GM23338 (cell line): Measurements from ENCODE around the gene ZP3. TPM values are rescaled to one million over a fixed set of nuclear protein-coding genes. Genes with fewer than 3 reads are reported as not detected.

ENCODE experiments used
- ATAC-seq: fragments of 200-7000 bp; cut with Tn5 transposase; 3 replicates; pipeline ENCODE4 v1.9.1; 2020
- DNase-seq: peaks from one replicate; pipeline ENCODE4 v3.0.0-alpha.2; 2015; ENCODE audit warnings: low spot score
- H2AFZ ChIP-seq: fragments of 200-600 bp; sonication (generic); 2 replicates; pipeline ENCODE4 v1.8.0; 2016; ENCODE audit warnings: antibody characterized with exemption, mild to moderate bottlenecking, moderate library complexity
- H3F3A ChIP-seq: fragments of 200-600 bp; sonication (generic); replicated peaks from 2 replicates; pipeline ENCODE4 v1.8.0; 2017; ENCODE audit warnings: antibody characterized with exemption, mixed run types, low read depth
- H3K27ac ChIP-seq: fragments of 200-600 bp; sonication (generic); 2 replicates; pipeline ENCODE4 v1.6.1; 2016; ENCODE audit warnings: low read depth
- H3K27me3 ChIP-seq: fragments of 200-600 bp; sonication (generic); 2 replicates; pipeline ENCODE4 v1.8.0; 2016; ENCODE audit warnings: mild to moderate bottlenecking, mixed run types, moderate library complexity; ENCODE audit not compliant: insufficient read depth
- H3K36me3 ChIP-seq: fragments of 200-600 bp; sonication (generic); 2 replicates; pipeline ENCODE4 v1.8.0; 2016; ENCODE audit warnings: mild to moderate bottlenecking; ENCODE audit not compliant: insufficient read depth
- H3K4me1 ChIP-seq: fragments of 200-600 bp; sonication (generic); 2 replicates; pipeline ENCODE4 v1.8.0; 2016; ENCODE audit warnings: mild to moderate bottlenecking, moderate library complexity; ENCODE audit not compliant: insufficient read depth
- H3K4me2 ChIP-seq: fragments of 200-600 bp; sonication (generic); 2 replicates; pipeline ENCODE4 v1.7.1; 2017; ENCODE audit warnings: mixed run types
- H3K4me3 ChIP-seq: fragments of 200-600 bp; sonication (generic); 2 replicates; pipeline ENCODE4 v1.6.1; 2016; ENCODE audit warnings: mixed run types
- H3K79me2 ChIP-seq: fragments of 200-600 bp; sonication (generic); replicated peaks from 2 replicates; pipeline ENCODE4 v1.8.0; 2017; ENCODE audit warnings: mild to moderate bottlenecking; ENCODE audit not compliant: insufficient read depth
- H3K9me2 ChIP-seq: fragments of 200-600 bp; sonication (generic); 2 replicates; pipeline ENCODE4 v1.8.0; 2017; ENCODE audit not compliant: insufficient read depth
- H4K20me1 ChIP-seq: fragments of 200-600 bp; sonication (generic); replicated peaks from 2 replicates; pipeline ENCODE4 v1.8.0; 2017; ENCODE audit warnings: mild to moderate bottlenecking; ENCODE audit not compliant: insufficient read depth
- H3K27ac Mint-ChIP-seq: 2 replicates; pipeline ENCODE4 v1.8.0; 2020; ENCODE audit warnings: inconsistent platforms, mild to moderate bottlenecking, moderate library complexity, mixed read lengths
- H3K27me3 Mint-ChIP-seq: 3 replicates; pipeline ENCODE4 v1.8.0; 2022; ENCODE audit warnings: low read depth, mild to moderate bottlenecking, moderate library complexity, mixed read lengths, inconsistent platforms; ENCODE audit not compliant: insufficient read depth, poor library complexity
- H3K36me3 Mint-ChIP-seq: 3 replicates; pipeline ENCODE4 v1.8.0; 2021; ENCODE audit warnings: low read depth, mild to moderate bottlenecking, inconsistent platforms, moderate library complexity, mixed read lengths
- H3K4me1 Mint-ChIP-seq: 3 replicates; pipeline ENCODE4 v1.8.0; 2020; ENCODE audit warnings: mild to moderate bottlenecking, inconsistent platforms, mixed read lengths
- H3K4me3 Mint-ChIP-seq: 3 replicates; pipeline ENCODE4 v1.8.0; 2021; ENCODE audit warnings: moderate library complexity, mild to moderate bottlenecking, inconsistent platforms, mixed read lengths
- H3K9me3 Mint-ChIP-seq: 3 replicates; pipeline ENCODE4 v1.8.0; 2020; ENCODE audit warnings: moderate library complexity, mild to moderate bottlenecking, inconsistent platforms, mixed read lengths
- POLR2AphosphoS5 ChIP-seq: IDR thresholded peaks from 2 replicates; pipeline ENCODE4 v1.6.1; 2016; ENCODE audit warnings: antibody characterized with exemption, low read depth
- polyA plus RNA-seq: library from polyadenylated mRNA; unstranded; fragments of >200 nt; fragmentation: Nextera tagmentation; extraction: Ambion mirVana; gene quantifications from 2 replicates; pipeline ENCODE4 v1.2.1, GENCODE V29; 2016
- total RNA-seq: library from RNA; depleted of rRNA; stranded (reverse); fragments of >200 nt; shearing (Covaris generic); gene quantifications from 2 replicates; pipeline ENCODE4 v1.2.3, GENCODE V29; 2014
- TF ChIP-seq, protein P1 (sequence below): IDR thresholded peaks from one replicate; pipeline ENCODE4 v1.6.1; 2018; ENCODE audit warnings: antibody characterized with exemption; ENCODE audit not compliant: unreplicated experiment
- TF ChIP-seq, protein P2 (sequence below): fragments of 250-450 bp; sonication (Bioruptor Pico); IDR thresholded peaks from 2 replicates; pipeline ENCODE4 v1.5.0; 2020; ENCODE audit warnings: mild to moderate bottlenecking, moderate library complexity

The ZP3 gene
- total and polyA plus RNA-seq, 2 experiments from 2014 or later, result 5.1 to 9.6 TPM

DNA sequence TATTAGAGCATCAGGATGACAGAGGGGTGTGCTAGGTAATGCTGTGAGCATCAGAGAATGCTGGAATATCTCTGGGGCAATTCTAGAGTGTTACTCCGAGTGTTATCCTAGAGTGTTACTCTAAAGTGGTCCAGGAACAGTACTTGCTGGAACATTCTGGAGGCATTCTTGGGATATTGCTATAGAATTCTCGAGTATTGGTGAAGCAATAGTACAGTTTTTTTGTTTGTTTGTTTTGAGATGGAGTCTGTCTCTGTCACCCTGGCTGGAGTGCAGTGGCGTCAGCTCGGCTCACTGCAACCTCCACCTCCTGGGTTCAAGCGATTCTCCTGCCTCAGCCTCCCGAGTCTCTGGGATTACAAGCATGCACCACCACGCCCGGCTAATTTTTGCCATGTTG is 27.9 kb upstream of the ZP3 start (continued):
- TF ChIP-seq, protein P1, sequence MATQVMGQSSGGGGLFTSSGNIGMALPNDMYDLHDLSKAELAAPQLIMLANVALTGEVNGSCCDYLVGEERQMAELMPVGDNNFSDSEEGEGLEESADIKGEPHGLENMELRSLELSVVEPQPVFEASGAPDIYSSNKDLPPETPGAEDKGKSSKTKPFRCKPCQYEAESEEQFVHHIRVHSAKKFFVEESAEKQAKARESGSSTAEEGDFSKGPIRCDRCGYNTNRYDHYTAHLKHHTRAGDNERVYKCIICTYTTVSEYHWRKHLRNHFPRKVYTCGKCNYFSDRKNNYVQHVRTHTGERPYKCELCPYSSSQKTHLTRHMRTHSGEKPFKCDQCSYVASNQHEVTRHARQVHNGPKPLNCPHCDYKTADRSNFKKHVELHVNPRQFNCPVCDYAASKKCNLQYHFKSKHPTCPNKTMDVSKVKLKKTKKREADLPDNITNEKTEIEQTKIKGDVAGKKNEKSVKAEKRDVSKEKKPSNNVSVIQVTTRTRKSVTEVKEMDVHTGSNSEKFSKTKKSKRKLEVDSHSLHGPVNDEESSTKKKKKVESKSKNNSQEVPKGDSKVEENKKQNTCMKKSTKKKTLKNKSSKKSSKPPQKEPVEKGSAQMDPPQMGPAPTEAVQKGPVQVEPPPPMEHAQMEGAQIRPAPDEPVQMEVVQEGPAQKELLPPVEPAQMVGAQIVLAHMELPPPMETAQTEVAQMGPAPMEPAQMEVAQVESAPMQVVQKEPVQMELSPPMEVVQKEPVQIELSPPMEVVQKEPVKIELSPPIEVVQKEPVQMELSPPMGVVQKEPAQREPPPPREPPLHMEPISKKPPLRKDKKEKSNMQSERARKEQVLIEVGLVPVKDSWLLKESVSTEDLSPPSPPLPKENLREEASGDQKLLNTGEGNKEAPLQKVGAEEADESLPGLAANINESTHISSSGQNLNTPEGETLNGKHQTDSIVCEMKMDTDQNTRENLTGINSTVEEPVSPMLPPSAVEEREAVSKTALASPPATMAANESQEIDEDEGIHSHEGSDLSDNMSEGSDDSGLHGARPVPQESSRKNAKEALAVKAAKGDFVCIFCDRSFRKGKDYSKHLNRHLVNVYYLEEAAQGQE, result no peak

DNA sequence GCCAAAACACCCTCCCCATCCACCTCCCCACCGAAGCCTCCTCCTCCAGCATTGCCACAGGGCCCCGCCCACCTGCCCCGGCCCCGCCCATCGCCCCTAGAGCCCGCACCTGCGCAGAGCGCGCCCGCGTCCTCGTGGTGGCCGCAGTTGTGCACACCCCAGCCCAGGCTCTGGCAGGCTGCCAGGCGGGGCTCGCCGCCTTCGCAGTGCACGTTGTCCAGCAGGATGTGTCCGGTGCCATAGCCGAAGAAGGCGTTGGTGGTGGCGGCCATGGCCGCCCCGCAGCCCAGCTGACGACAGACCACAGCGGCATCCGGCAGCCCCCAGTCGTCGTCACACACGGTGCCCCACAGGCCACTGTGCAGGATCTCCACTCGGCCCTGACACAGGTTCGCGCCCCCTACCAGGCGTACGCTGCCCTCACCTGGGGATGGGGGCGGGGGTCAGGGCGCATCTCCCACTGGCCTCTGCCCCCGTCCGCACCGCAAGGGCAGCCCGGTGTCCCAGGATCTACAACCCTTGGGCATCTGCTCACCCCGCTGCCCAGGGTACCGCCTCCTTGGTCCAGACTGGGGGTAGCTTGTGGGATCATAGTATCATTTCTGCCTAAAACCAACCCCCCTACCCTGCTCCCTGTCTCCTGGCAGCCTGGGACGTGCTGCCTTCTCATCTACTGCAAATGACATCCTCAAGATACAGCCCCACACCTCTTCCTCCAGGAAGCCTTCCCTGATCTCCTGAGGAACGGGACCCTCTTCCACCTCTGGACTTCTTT is 27.2 kb upstream of the ZP3 start:
- H3K4me3 ChIP-seq, result peak overlapping the region; percentile 49
- peak; percentile 57 for ATAC-seq

More for the DNA sequence above, 27.2 kb upstream of the ZP3 start:
- H3K9me2 ChIP-seq, result no peaks in the 10 kb centered on the region
- H3K79me2 ChIP-seq, result no peaks in the 10 kb centered on the region
- peaks cover 9% of the 10 kb centered on the region for H3K27me3 ChIP-seq
- peak overlapping the region; percentile 66 for H3K4me2 ChIP-seq
- no peak overlapping the region for H3K27ac Mint-ChIP-seq
- TF ChIP-seq, protein P2, sequence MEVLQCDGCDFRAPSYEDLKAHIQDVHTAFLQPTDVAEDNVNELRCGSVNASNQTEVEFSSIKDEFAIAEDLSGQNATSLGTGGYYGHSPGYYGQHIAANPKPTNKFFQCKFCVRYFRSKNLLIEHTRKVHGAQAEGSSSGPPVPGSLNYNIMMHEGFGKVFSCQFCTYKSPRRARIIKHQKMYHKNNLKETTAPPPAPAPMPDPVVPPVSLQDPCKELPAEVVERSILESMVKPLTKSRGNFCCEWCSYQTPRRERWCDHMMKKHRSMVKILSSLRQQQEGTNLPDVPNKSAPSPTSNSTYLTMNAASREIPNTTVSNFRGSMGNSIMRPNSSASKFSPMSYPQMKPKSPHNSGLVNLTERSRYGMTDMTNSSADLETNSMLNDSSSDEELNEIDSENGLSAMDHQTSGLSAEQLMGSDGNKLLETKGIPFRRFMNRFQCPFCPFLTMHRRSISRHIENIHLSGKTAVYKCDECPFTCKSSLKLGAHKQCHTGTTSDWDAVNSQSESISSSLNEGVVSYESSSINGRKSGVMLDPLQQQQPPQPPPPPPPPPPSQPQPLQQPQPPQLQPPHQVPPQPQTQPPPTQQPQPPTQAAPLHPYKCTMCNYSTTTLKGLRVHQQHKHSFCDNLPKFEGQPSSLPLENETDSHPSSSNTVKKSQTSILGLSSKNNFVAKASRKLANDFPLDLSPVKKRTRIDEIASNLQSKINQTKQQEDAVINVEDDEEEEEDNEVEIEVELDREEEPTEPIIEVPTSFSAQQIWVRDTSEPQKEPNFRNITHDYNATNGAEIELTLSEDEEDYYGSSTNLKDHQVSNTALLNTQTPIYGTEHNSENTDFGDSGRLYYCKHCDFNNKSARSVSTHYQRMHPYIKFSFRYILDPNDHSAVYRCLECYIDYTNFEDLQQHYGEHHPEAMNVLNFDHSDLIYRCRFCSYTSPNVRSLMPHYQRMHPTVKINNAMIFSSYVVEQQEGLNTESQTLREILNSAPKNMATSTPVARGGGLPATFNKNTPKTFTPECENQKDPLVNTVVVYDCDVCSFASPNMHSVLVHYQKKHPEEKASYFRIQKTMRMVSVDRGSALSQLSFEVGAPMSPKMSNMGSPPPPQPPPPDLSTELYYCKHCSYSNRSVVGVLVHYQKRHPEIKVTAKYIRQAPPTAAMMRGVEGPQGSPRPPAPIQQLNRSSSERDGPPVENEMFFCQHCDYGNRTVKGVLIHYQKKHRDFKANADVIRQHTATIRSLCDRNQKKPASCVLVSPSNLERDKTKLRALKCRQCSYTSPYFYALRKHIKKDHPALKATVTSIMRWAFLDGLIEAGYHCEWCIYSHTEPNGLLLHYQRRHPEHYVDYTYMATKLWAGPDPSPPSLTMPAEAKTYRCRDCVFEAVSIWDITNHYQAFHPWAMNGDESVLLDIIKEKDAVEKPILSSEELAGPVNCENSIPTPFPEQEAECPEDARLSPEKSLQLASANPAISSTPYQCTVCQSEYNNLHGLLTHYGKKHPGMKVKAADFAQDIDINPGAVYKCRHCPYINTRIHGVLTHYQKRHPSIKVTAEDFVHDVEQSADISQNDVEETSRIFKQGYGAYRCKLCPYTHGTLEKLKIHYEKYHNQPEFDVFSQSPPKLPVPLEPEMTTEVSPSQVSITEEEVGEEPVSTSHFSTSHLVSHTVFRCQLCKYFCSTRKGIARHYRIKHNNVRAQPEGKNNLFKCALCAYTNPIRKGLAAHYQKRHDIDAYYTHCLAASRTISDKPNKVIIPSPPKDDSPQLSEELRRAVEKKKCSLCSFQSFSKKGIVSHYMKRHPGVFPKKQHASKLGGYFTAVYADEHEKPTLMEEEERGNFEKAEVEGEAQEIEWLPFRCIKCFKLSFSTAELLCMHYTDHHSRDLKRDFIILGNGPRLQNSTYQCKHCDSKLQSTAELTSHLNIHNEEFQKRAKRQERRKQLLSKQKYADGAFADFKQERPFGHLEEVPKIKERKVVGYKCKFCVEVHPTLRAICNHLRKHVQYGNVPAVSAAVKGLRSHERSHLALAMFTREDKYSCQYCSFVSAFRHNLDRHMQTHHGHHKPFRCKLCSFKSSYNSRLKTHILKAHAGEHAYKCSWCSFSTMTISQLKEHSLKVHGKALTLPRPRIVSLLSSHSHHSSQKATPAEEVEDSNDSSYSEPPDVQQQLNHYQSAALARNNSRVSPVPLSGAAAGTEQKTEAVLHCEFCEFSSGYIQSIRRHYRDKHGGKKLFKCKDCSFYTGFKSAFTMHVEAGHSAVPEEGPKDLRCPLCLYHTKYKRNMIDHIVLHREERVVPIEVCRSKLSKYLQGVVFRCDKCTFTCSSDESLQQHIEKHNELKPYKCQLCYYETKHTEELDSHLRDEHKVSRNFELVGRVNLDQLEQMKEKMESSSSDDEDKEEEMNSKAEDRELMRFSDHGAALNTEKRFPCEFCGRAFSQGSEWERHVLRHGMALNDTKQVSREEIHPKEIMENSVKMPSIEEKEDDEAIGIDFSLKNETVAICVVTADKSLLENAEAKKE (CRISPR knock-in tag), result no peak
- TF ChIP-seq POLR2AphosphoS5, result peak; percentile 75
- TF ChIP-seq, protein P1, result no peak
- no peaks in the 10 kb centered on the region for H3K36me3 ChIP-seq
- peaks cover 33% of the 10 kb centered on the region for H3K27me3 Mint-ChIP-seq
- peaks cover 25% of the 10 kb centered on the region for H3K4me1 Mint-ChIP-seq
- no peak overlapping the region for H3K27ac ChIP-seq
- peak overlapping the region; percentile 56; the same call in 1 of the 2 replicates for H2AFZ ChIP-seq
- H3K4me1 ChIP-seq, result peaks cover 25% of the 10 kb centered on the region
- H3K4me3 Mint-ChIP-seq, result peak overlapping the region; percentile 13; the same call in 1 of the 3 replicates
- no peaks in the 10 kb centered on the region for H4K20me1 ChIP-seq
- DNase-seq, result peak; percentile 86
- H3K9me3 Mint-ChIP-seq, result no peaks in the 10 kb centered on the region
- H3K36me3 Mint-ChIP-seq, result no peaks in the 10 kb centered on the region; the same call in 2 of the 3 replicates
- H3F3A ChIP-seq, result peaks cover 28% of the 10 kb centered on the region
